Breast epithelium (tissue), 3 donors: Measurements from ENCODE around the gene NDUFC2.

Experiments
- CTCF ChIP-seq, 3 donors: fragments of 450-650 bp; IDR thresholded peaks; one replicate each; pipeline ENCODE4 v1.5.1; 2016 to 2017; ENCODE audit warnings: antibody characterized with exemption in 3 of 3, mild to moderate bottlenecking in 3 of 3, moderate library complexity in 3 of 3
- POLR2A ChIP-seq: fragments of 450-650 bp; IDR thresholded peaks from one replicate; pipeline ENCODE4 v1.6.1; 2016; ENCODE audit warnings: antibody characterized with exemption, mild to moderate bottlenecking, moderate library complexity
- POLR2AphosphoS5 ChIP-seq, 3 donors: sonication (generic); formaldehyde crosslinking; IDR thresholded peaks; one replicate each; pipeline ENCODE4 v1.6.1; 2017; ENCODE audit warnings: antibody characterized with exemption in 3 of 3

GRCh38 chr11:78037056-78037455 is 42.6 kb downstream of the NDUFC2 start:
- TF ChIP-seq POLR2A (no peak), POLR2AphosphoS5 (IDR thresholded peaks at IDR 0.05) (no peak), CTCF (IDR thresholded peaks at IDR 0.05) (no peak)
